ENCODE results near the gene MED25.

- TF ChIP-seq CTCF (IDR thresholded peaks at IDR 0.05; ENCODE audit: poor library complexity) (no peak), EZH2 (IDR thresholded peaks at IDR 0.05; ENCODE audit: borderline replicate concordance) (no peak)
These were observed 8.1 kb upstream of the MED25 start for GRCh38 chr19:49809941-49810389.

Data from hepatocyte (in vitro differentiated cells).